Measurements from ENCODE around the gene CFAP20DC. TPM values are rescaled to one million over a fixed set of nuclear protein-coding genes. Genes with fewer than 3 reads are reported as not detected.
"Not testable (repeated sequence)": the region's sequence is repeated elsewhere in the genome, so short reads cannot be mapped to it uniquely, and the experiment has no call there.

CFAP20DC gene
- total and polyA plus RNA-seq, 2 of the 8 experiments (the other 6 are each of a cell fraction or from before 2014, with no cell fraction given): 2.2 to 2.8 TPM

DNA sequence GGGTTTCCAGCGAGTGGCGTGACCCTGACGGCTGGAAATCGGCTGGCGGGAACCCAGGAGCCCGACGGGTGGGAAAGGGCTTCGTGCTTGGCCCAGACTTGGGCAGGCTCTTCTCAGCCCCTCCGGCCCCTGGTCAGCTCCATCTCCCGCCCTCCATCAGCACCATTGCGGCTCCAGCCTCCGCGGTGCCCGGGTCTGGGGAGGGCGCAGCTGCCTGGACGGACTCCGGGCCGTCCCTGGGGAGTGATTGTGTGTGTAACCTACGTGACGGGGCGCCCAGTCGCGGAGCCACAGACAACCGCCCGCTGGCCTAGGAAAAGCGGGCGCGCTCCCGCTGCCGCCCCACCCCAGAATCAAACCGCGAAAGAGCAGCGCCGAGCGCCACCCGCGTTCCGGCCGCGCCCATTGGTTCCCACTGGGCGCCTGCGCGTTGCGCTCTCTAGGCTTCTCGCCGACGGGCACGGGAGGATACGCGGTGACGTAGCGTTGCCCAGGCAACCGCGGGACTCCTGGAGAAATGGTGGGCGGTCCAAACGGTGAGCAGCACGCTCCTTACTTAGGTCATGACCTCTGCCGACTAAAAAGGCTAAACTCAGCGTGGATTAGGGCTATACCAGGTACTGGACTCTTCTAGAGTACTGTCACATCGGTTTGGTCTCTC is at the start of gene CFAP20DC (continued):
- peak; percentile 87 for TF ChIP-seq ASH2L (IDR thresholded peaks at IDR 0.05; ENCODE audit: low read length)

DNA sequence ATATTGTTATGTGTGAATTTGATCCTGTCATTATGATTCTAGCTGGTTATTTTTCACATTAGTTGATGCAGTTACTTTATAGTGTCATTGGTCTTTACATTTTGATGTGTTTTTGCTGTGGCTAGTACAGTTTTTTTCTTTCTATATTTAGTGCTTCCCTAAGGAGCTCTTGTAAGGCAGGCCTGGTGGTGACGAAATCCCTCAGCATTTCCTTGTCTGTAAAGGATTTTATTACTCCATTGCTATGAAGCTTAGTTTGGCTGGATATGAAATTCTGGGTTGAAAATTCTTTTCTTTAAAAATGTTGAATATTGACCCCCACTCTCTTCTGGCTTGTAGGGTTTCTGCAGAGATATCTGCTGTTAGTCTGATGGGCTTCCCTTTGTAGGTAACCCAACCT is 48.7 kb upstream of the CFAP20DC start:
- H3K27ac ChIP-seq (ENCODE audit: low read depth, low read length); H3K9ac ChIP-seq (replicated peaks in 1 of 4; ENCODE audit: extremely low read depth in 1 of 4, low read depth in 3 of 4, low read length in 3 of 4); H3K36me3 ChIP-seq (ENCODE audit: control insufficient read depth in 2 of 4, insufficient read depth in 4 of 4, low read length in 3 of 4); H3K4me1 ChIP-seq (replicated peaks in 1 of 4; ENCODE audit: control insufficient read depth in 3 of 4, insufficient read depth in 4 of 4, low read length in 3 of 4); H3K79me2 ChIP-seq (ENCODE audit: control insufficient read depth in 1 of 2, insufficient read depth in 2 of 2, low read length in 2 of 2); H3K4me2 ChIP-seq (ENCODE audit: insufficient read depth in 1 of 2, low read depth in 2 of 2, low read length in 2 of 2); H3K4me3 ChIP-seq (ENCODE audit: extremely low read depth in 1 of 4, insufficient read depth in 2 of 4, low read depth in 3 of 4, low read length in 4 of 4); H2BK12ac ChIP-seq (ENCODE audit: low read depth, low read length); H2AFZ ChIP-seq (ENCODE audit: low read length); H2BK5ac ChIP-seq (ENCODE audit: low read depth, low read length); H3K56ac ChIP-seq (replicated peaks; ENCODE audit: insufficient read length, low read depth, low read length); H3K18ac ChIP-seq (ENCODE audit: extremely low read depth, low read length); POLR2A ChIA-PET (ENCODE audit: partially characterized antibody); H2AK5ac ChIP-seq (ENCODE audit: low read depth, low read length); H4K91ac ChIP-seq (replicated peaks; ENCODE audit: insufficient read length, low read length); H4K5ac ChIP-seq (ENCODE audit: insufficient read length, low read depth, low read length); DNase-seq (ENCODE audit: low read depth in 1 of 2, low spot score in 2 of 2); H2BK120ac ChIP-seq (replicated peaks; ENCODE audit: low read depth, low read length); H2BK20ac ChIP-seq (ENCODE audit: low read length); H2BK15ac ChIP-seq (ENCODE audit: low read length); H4K20me1 ChIP-seq (replicated peaks in 1 of 2; ENCODE audit: control insufficient read depth in 1 of 2, insufficient read depth in 2 of 2, low read length in 2 of 2); H3K79me1 ChIP-seq (ENCODE audit: low read depth, low read length); H3K14ac ChIP-seq (ENCODE audit: insufficient read length); H3K9me3 ChIP-seq (ENCODE audit: insufficient read depth in 2 of 2, low read depth in 1 of 2, low read length in 1 of 2); H3K23me2 ChIP-seq (ENCODE audit: low read depth, low read length); H3K4ac ChIP-seq (replicated peaks; ENCODE audit: insufficient read length, low read depth, low read length); H4K8ac ChIP-seq (ENCODE audit: extremely low read depth, insufficient read depth, low read length); FAIRE-seq; CTCF ChIA-PET (ENCODE audit: partially characterized antibody); H3K23ac ChIP-seq (ENCODE audit: insufficient read length); H3K27me3 ChIP-seq (replicated peaks in 1 of 4; ENCODE audit: control insufficient read depth in 3 of 4, extremely low read depth in 1 of 4, insufficient read depth in 3 of 4, low read length in 3 of 4): not testable (repeated sequence)
- WGBS, 2 experiments (ENCODE audit: extremely low coverage in 1 of 2, insufficient coverage in 1 of 2, insufficient read length in 1 of 2, insufficient replicate concordance in 2 of 2, low coverage in 1 of 2, low lambda C conversion rate in 2 of 2, missing lambda C conversion rate in 1 of 2): 92% methylated on average over 1 of the region's 1 CpG; no CpG with 5 or more reads in 1 of the 2 experiments

Measured in H1 (cell line).